TTC549 (cell line): ENCODE data around the gene PDCD4.
"Not testable (repeated sequence)": the region's sequence is repeated elsewhere in the genome, so short reads cannot be mapped to it uniquely, and the experiment has no call there.

ENCODE experiments used
- FAIRE-seq: peaks from 2 replicates; lab custom pipeline; 2012; peaks lifted over from hg19 to GRCh38; lab: Jason Lieb, UNC

Gene PDCD4

DNA sequence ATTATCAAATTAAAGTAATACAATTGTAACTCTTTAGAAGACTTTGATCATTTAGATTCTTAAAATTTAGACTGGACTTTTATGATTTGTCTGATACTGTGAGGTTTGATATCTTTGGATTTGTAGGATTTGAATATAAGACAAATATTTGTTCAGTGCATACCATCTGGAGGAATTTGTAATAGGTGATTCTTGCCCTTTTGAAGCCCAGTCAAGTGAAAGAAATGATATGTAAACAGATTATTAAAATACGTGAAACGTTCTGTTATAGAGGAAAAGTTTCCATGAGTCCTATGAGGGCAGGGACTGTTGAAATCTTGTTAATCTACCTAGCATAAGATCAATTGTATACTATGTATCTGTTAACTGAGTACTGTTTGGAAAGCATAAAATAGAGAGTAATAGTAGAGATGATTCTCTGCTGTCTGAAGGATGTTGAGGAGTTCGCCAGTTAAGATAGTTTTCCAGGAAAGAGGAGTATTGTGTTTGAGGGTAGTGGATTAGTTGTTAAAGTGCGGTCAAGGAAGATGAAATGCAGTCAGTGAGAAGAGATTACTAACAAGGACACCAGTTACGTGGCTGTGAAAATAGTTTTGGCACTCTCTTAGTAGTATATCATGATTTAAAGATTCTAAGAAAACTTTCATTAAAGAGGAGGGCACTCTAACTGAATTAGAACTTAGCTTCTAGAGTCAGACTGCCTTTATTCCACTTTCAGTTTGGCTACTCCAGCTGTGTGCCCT lies 14.4 kb downstream of the PDCD4 start:
- FAIRE-seq = no peak

DNA sequence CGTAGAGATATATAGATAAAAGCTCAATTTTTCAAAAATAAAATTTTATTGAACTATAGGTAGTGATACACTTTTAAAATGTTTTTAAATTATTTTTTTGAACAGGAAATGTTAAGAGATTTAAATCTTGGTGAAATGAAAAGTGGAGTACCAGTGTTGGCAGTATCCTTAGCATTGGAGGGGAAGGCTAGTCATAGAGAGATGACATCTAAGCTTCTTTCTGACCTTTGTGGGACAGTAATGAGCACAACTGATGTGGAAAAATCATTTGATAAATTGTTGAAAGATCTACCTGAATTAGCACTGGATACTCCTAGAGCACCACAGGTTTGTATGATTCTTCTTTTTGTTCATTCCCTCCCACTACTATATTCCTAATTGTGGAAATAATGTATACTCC lies 15.8 kb downstream of the PDCD4 start:
- FAIRE-seq = no peak

DNA sequence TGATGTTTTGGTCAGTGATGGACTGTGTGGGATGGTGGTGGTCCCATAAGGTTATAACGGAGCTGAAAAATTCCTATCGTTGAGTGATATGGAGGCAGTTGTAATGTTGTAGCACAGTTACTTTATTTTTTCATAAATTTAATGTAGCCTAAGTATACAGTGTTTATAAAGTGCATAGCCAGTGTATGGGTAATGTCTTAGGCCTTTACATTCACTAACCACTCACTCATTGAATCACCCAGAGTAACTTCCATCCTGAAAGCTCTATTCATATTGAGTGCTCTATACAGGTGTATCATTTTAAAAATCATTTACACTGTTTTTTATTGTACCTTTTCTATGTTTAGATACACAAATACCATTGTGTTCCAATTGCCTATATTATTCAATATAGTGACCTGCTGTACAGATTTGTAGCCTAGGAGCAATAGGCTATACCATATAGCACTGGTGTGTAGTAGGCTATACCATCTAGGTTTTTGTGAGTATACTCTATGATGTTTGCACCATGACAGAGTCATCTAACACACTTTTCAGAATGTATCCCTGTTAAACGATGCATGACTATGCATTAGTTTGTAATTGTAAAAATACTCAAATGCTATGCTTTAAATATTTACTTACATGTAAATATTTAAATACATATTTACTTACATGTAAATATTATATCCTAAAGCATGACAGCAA lies 21.0 kb downstream of the PDCD4 start:
- no peak for FAIRE-seq

DNA sequence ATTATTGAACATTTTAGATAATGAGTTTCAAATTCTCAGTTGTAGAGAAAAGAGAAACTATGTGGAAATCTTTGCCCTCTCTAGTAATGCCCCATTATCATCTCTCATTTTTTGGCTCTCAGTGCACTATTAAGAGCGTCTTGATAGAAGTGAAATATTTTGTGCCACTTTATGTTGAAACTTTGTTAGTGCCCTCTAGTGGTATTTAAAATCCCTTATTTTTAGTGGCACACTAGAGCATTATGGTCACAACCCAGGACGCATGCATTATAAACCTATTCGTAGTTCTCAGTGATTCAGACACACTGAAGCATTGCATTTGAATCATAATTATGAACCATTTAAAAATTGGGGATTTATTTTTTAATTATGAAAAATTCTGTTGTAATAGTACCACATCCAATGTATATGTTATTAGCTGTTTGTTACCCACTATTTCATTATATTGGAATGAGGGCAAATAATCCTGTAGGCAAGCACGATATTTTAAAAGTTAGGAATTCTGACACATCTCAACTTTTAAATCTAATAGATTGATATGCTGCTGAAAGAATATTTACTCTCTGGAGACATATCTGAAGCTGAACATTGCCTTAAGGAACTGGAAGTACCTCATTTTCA lies 21.9 kb downstream of the PDCD4 start:
- FAIRE-seq = peak; percentile 89

DNA sequence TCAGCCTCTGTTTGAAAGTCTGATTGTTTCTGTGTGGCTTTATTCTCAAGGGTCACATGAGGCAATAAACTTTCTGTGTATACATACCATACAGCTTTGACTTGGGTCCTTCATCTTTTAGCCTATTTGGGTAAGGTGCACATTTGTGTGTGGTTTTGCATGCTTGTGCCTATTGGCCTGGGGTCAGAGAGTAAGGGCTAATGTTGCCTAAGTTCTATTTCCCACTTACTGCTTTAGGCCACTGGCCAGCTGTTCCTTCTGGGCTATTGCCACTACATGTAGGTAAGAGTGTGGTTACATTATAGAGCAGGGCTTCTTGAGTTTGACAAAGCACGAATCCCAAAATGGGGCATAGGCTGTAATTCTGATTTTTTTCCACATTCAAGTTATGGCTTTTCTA lies 25.5 kb downstream of the PDCD4 start:
- FAIRE-seq = no peak

DNA sequence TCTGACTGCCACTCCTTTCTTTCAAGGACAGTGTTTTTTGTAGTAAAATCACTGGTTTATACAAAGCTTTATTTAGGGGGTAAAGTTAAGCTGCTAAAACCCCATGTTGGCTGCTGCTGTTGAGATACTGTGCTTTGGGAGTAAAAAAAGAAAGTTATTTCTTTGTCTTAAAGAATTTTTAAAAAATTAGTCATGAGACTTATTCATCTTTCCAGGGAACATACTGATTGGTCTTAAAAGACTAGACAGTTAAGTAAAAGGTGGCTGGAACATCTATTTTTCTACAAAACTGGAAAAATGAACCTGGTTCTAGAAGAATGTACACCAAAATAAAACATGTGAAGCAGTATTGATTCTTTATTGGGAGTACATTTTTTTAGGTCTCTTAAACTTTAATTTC lies 26.7 kb downstream of the PDCD4 start:
- no peak for FAIRE-seq

DNA sequence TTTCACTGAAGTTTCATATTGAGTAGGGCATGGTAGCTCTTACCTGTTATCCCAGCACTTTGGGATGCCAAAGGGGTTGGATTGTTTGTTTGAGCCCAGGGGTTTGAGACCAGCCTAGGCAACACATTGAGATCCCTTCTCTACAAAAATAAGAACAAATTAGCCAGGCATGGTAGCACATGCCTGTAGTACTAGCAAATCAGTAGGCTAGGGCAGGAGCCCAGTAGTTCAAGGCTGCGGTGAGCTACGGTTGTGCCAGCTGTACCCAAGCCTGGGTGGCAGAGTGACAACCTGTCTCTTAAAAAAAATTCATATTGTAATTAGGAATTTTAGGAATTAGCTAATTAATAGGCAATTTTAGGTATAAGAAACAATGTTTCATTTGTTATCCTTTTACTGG lies 29.3 kb downstream of the PDCD4 start:
- FAIRE-seq = no peak

DNA sequence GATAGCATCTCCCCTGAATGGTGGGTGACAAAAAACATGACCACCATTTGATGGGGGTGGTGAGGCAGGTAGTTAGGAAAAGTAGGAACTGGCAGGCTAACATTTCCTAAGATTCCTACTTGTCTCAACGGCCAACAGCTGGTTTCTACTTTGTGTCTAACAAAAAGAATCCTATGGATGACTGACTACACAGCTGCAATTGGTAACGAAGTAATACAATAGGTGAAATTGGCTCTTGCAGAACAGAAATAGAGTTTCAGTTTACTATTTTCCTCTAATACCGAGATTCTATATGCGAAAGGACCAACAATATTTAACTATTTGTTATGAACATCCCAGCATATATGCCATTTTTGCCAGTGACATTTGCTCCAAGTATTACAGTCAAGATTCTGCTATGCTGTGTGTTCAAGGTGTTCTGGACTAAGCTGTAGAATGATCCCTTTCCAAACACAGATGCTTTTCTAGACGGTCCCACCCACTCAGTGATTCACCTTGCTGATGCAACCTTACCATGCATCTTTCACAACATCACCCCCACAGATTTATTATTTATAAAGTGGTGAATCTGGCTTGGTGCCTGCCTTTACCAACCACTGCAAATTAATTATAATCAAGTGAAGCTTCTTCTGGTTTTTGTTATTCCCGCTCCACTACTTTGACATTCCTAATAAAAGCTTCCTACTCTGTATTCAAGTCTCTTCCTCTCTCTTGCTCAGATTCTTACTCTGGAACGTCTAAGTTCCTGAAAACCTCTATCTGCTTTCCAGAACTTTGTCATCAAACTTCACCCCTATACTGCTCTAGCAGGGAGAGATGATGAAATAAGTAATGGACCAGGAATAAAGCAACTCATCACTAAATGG lies 30.5 kb downstream of the PDCD4 start:
- FAIRE-seq = no peak

DNA sequence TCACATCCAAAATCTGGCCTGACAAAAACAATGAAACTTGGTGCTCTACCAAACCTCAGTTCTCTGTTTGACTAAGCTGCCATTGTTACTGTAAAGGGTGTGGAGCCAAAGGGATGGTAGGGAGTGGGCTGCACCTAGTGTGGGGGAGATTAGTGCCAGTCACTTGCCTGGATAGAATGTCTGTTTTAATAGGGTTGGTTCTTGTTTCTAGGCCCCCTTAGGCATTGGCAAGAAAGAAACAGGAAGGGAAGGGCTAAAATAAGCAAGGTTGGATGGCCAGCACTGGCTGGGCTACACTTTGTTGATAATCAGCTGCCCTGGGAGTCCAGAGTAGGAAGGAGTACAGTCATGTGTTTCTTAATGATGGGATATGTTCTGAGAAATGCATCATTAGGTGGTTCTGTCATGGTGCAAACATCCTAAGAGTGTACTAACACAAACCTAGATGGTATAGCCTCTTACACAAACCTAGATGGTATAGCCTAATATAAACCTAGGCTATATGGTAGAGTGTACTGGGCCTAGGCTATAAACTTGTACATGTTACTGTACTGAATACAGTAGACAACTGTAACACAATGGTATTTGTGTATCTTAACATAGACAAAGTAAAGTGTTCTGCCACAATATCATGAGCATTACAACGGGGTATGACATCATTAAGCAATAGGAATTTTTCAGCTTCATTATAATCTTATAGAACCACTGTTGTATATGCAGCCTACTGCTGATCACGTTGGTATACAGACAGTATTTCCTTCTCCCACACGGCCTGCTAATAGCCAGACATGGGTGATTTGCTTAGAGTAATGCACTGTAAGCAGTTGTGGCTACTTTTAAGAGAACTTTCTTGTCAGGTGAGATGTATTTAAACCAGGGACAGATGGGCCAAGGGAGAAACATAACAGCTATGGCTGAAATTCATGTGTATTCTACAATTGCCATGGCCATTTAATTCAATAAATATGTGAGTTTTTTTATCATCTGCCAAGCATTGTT lies 31.9 kb downstream of the PDCD4 start:
- FAIRE-seq = no peak

DNA sequence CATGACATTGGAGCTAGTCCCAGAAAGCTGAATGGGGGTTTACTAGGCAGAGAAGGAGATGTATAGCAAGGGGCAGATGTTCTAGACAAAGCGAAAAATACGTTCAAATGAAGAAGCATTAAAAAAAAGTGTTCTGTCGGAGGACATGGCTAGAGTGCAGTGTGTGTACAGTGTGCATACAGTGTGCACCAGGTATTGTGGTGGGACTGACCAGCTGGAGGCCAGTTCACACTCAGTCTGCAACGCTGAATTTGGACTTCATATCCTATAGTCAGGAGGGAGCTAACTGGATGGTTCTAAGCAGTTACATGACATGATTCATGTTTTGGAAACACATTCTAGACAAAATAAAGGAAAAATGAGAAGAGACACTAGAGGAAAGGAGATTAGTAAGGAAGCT lies 38.4 kb downstream of the PDCD4 start:
- FAIRE-seq = no peak

DNA sequence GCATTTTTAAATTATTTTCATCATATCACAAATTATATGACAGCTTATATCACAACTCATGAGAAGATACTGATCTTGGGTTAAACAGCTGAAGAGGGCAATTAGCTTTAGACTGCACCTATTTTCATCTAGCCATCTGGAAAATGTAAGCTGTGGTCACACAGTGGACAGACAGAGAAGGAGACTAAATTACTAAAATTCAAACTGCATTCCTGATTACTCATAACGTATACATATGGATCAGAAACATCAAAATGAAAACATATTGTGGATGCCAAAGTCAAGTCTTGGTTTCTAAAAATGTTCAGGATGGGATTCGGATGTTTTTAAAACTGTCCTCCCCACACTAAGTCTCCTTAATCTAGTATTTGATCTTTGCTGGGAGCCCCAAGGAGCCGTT lies 40.6 kb downstream of the PDCD4 start:
- FAIRE-seq = no peak

DNA sequence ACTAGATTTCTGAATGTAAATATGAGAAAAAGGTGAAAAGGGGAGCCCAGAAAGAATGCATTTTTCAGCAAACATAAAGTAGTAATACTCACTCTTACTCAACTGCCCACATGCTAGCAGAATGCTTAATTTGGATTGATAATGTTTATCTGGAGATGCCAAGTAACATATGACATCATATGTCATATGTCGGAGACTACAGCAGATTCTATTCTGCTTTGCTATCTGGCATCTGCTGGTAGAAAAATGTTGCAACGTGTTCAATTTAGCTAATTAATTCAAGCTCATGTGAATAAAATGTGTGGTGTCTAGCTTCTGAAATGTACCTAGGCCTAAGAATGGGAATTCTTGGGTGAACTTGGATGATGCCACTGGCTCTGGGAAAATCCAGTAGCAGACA lies 42.7 kb downstream of the PDCD4 start:
- FAIRE-seq = no peak

DNA sequence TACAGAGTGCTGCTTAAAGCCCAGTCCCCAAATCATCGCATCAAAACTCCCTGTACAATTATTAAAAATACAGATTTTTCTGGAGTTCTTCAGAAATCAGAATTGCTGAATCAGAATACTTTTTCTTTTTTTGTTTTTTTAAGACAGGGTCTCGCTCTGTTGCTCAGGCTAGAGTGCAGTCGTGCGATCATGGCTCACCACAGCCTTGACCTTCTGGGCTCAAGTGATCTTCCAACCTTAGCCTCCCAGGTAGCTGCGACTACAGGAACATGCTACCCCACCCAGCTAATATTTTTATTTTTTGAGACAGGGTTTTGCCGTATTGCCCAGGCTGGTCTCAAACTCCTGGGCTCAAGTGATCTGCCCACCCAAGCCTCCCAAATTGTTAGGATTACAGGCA lies 43.3 kb downstream of the PDCD4 start:
- no peak for FAIRE-seq

DNA sequence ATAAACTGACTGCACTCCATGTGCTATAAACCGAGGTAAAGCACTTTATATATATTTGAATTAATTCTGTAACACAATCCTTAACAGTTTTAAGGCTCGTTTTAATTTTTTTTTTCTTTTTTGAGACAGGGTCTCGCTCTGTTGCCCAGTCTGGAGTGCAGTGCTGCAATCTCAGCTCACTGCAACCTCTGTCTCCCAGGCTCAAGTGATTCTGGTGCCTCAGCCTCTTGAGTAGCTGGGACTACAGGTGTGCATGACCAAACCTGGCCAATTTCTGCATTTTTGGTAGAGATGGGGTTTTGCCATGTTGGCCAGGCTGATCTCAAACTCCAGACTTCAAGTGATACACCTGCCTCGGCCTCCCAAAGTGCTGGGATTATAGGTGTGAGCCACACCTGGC lies 43.9 kb downstream of the PDCD4 start:
- not testable (repeated sequence) for FAIRE-seq

DNA sequence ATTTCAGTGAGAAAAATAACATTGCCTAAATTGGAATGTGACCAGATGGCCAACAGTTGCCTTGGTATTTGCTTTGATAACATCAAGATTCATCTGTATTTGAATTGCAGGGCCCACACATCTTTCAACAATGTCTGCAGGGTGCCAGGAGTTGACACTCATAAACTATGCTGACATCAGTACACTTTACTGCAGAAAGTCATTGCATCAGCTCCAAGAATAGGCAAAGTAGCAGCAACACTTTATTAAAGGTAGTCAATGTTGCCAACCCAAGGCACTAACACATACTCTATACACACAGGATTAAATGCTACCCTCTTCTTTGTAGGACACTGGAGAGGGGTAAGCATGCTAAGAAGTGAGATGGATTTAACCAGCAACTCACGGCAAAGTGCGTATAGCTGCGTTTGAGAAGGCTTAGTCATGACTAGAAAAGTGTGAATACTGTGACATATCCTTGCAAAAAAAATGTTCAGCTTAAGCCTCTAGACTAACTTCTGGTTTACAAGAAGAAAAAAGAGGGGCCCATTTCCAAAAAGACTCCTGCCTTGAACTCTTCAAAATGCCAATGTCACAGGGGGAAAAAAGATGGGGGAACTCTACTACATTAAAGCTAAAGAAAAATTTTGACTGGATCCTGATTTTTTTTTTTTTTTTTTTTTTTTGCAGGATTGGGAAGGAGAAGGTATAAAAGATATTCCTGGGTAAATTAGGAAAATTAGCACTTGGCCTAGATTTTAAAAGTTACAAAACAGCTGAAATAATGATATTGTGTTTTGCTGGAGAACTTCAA lies 45.0 kb downstream of the PDCD4 start:
- no peak for FAIRE-seq

DNA sequence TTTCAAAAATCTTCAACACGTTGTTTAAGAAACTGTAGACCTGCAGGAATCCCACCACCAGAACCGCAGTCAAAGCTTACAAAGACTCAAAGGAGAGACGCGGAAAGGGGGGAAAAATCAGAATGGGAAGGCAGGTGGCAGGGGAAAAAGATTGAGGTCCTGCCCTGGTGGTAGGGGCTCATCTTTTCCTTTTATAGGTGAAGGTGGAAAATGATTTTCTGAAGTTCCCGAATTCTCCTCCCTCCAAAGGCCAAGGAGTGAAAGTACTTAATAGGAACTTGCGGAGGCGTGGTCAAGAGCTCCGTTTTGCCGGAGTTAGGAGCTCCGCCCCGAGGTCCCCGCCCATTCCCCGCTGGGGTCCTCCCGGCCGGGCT lies 46.5 kb downstream of the PDCD4 start:
- FAIRE-seq = peak; percentile 66

DNA sequence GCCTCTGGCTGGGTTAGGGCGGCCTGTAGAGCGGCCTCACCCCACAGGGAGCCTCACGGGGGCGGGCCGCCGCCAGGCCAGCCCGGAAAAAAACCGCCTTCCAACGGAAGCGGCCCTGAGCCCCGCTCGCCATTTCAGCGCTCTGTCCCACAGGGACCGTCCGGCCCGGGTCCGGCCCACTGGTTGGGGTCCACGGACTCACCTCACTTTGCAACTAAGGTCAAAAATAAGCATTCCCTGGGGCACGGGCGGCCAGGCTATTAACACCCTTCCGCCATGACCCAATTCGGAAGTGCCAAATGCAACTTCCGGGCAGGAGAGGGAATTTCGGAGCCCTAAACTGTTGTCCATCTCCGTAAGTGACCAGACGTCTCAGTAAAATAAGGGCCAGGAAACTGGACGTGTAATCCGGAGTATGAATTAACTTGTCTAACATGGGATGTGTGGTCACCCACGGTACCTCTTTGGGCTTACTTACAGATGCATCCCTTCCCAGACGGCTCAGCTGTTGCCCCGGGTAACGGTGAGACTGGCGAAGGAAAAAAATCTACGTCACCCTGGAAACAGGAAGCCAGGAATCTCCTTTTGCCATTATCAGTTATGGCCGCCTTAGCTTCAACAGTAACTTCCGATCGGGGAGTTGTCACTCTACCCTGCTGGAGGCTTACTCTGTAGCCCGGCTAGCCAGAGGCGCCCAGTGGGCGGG lies 47.1 kb downstream of the PDCD4 start, which contains the start of gene BBIP1:
BBIP1 (minus strand) TSS at position 538 of the 706 bp plus-strand sequence. CDS start 1,023 bp downstream, outside the sequence.
- peak; percentile 97 for FAIRE-seq

DNA sequence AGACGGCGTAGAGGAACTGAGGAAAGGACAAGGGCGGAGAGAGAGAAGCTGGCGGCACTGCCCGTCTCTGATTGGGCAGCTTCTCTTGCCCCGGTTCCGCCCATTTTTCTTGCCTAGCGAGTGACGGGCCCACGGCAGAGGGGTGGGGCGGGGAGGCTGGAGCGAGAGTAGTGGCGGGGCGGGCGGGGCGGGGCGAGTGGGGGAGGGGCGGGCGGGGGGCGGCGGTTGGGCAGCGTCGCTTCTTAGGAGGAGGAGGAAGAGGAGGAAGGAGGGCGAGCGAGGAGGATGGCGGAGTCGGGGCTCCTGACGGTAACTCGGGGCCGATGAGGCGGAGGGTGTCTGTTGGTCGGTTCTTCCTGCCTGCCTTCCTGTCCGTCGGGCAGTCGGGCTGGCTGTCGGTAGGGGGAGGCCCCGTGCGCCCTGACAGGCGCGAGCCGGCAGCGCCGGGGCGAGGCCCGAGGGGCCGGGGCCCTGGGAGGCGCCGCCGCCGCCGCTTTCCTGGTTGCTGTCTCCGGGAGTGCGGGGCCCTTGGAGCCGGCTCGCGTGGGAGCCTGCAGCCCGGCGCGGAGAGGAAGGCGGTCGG lies 47.7 kb downstream of the PDCD4 start, which contains the start of gene SHOC2:
SHOC2 (plus strand) TSS at position 256 of the 583 bp plus-strand sequence. CDS start 44,755 bp downstream, outside the sequence.
- FAIRE-seq = no peak
